Lower leg skin (tissue), 4 donors: ENCODE data around the gene MYO18A. TPM values are rescaled to one million over a fixed set of nuclear protein-coding genes. Genes with fewer than 3 reads are reported as not detected.

Experiments
- DNase-seq, 2 donors: peaks; one replicate each; pipeline ENCODE4 v3.0.0-alpha.2; 2019; ENCODE audit warnings: low spot score in 2 of 2
- H3K4me3 ChIP-seq: fragments of 200-600 bp; sonication (generic); 2 replicates; pipeline ENCODE4 v1.5.1; 2017; ENCODE audit warnings: mild to moderate bottlenecking, low read depth; ENCODE audit not compliant: poor library complexity, severe bottlenecking
- CTCF ChIP-seq, 3 donors: fragments of 450-650 bp; IDR thresholded peaks; one replicate each; pipeline ENCODE4 v1.5.1; 2016; ENCODE audit warnings: antibody characterized with exemption in 3 of 3, mild to moderate bottlenecking in 3 of 3, moderate library complexity in 2 of 3
- POLR2A ChIP-seq, 2 donors: fragments of 450-650 bp; IDR thresholded peaks; one replicate each; pipeline ENCODE4 v1.6.1; 2016 to 2017; ENCODE audit warnings: antibody characterized with exemption in 2 of 2, mild to moderate bottlenecking in 1 of 2, moderate library complexity in 1 of 2
- WGBS, 2 donors: methylation state at CpG; one replicate each; pipeline ENCODE4 v1.1.5; 2018; 5-methylcytosine and 5-hydroxymethylcytosine counted together
- intact Hi-C: fragments of 100-400 bp; cut with DNase I; formaldehyde crosslinking; loops from one replicate; pipeline ENCODE4 v1.15.0; 2023; ENCODE audit warnings: low total_unique reads
- total RNA-seq, 4 donors: library from RNA; depleted of rRNA; stranded (reverse); fragments of >200 nt; gene quantifications; one replicate each; pipeline ENCODE4 v1.1.0, GENCODE V29; 2016

The MYO18A gene
- total RNA-seq, 4 donors from 2014 or later, result 87.3 to 123 (median 94.0) TPM

GRCh38 chr17:29158096-29158487, 22.1 kb downstream of the MYO18A start:
- H3K4me3 ChIP-seq, result no peak overlapping the region
- intact Hi-C loops, result no loop called here
- DNase-seq, result no peak
- TF ChIP-seq POLR2A (IDR thresholded peaks at IDR 0.05) (no peak), CTCF (IDR thresholded peaks at IDR 0.05) (no peak)
- 56 to 60% methylated on average over 9 to 11 of the region's 11 CpGs for WGBS, 2 donors

DNA sequence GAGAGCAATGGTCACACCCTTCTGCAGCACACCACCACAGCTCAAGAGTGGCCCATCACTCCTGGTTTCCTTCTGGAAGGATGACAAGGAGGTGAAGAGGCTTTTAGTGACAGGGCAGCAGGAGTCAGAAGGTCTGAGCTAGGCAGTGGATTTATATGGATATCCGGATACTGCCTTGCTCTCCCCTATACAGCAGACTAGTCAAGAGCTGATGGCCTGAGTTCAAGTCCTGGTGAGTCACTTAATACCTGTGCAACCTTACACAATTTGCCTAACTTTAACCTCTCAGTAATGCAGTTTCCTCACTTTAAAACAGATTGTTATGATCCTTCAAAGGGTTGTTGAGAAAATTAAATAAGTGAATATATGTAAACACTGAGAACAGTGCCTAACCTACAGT, 22.9 kb downstream of the MYO18A start:
- TF ChIP-seq POLR2A (IDR thresholded peaks at IDR 0.05) (no peak), CTCF (IDR thresholded peaks at IDR 0.05) (no peak)
- no peak for DNase-seq
- 53 to 62% methylated on average over 1 of the region's 1 CpG for WGBS, 2 donors
- H3K4me3 ChIP-seq, result no peak overlapping the region
- intact Hi-C loops, result no loop called here

DNA sequence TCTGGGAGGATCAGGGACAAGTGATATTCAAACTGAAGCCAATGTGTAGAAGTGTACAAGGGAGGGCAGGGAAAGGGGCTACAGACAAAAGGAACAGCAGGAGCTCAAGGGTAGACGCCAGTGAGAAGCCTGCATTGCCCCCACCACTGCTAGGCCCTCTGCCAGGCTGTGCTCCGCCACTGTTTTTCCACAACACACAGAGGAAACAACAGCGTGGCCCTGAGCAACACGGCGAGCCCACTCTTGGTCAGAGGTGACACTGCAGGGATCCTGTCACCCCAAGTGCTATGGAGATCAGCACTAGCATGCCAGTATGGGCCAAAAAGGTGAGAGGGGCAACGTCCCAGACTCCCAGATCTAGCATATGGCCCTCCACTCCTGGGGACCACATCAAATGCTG, 23.4 kb downstream of the MYO18A start:
- 55 to 64% methylated on average over 6 of the region's 6 CpGs for WGBS, 2 donors
- intact Hi-C loops, result no loop called here
- no peak for TF ChIP-seq CTCF (IDR thresholded peaks at IDR 0.05)
- no peak for TF ChIP-seq POLR2A (IDR thresholded peaks at IDR 0.05)

DNA sequence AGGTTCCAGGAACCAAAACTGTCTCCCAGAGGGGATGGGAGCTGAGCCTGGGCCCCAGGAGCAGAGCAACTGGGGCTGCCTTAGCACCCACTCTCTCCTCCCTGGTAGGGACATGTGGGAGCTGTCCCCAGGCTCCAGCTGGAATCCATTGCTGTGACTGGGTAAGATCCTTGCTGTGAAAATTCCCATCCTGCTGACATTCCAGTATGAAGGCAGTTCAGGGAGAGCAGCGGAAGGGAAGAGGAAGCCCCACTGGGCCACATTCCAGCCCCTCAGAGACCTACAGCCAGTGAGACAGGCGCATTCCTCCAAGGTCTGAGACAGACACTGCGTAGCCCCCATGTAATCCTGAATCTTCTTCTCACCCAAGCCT, 24.2 kb downstream of the MYO18A start:
- DNase-seq, result no peak
- TF ChIP-seq POLR2A (IDR thresholded peaks at IDR 0.05) (no peak), CTCF (IDR thresholded peaks at IDR 0.05) (no peak)
- intact Hi-C loops, result no loop called here
- 61 to 69% methylated on average over 3 of the region's 3 CpGs for whole genome bisulfite sequencing, 2 donors
- H3K4me3 ChIP-seq, result no peak overlapping the region

More for the DNA sequence above, 23.4 kb downstream of the MYO18A start:
- no peak for DNase-seq
- H3K4me3 ChIP-seq, result no peak overlapping the region

GRCh38 chr17:29155227-29155965, 24.8 kb downstream of the MYO18A start:
- WGBS, 2 donors, result 33 to 40% methylated on average over 10 to 11 of the region's 11 CpGs
- no peak overlapping the region for H3K4me3 ChIP-seq
- DNase-seq, result no peak
- no peak for TF ChIP-seq POLR2A (IDR thresholded peaks at IDR 0.05)
- no peak for TF ChIP-seq CTCF (IDR thresholded peaks at IDR 0.05)
- intact Hi-C loops, result no loop called here
